ENCODE measurements around the gene FKRP. TPM values are rescaled to one million over a fixed set of nuclear protein-coding genes. Genes with fewer than 3 reads are reported as not detected.

FKRP gene
- total RNA-seq, 3 donors from 2014 or later (not counting 1 experiment from before 2014, with no cell fraction given), result 19.1 to 23.3 (median 19.8) TPM

DNA sequence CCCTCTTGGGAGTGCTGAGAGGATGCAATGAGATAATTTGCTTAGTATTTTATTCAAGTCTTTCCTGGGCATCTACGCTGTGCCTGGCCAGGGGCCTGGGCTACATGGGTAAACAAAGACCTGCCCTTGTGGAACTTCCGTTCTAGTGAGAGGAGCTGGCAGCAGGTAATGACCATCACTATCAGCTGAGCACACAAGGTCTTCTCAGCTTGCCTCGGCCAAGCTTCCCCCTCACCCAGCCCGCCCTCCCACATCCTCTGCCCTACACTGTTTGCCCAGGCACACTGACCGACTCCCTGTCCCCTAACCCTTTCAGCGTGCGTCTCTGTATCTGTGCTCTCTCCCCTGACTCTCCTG lies 8.6 kb upstream of the FKRP start:
- Mint-ChIP-seq H3K4me1 (peaks cover 25 to 33% of the 10 kb centered on the region in 2 donors), H3K4me3 (no peak overlapping the region), H3K9me3 (no peaks in the 10 kb centered on the region), H3K27me3 (ENCODE audit: low read depth in 2 of 2) (no peaks in the 10 kb centered on the region), H3K27ac (no peak overlapping the region), H3K36me3 (no peaks in the 10 kb centered on the region)
- intact Hi-C loops (cut with micrococcal nuclease), result no loop called here
- peaks cover 11% of the 10 kb centered on the region for H3K4me1 ChIP-seq (ENCODE audit: control insufficient read depth, insufficient read depth, low read length)
- DNase-seq, result no peak
- no peak overlapping the region for H3K27ac ChIP-seq (ENCODE audit: low read length)
- no peak overlapping the region for H3K4me3 ChIP-seq (ENCODE audit: low read length)
- TF ChIP-seq, protein P1, sequence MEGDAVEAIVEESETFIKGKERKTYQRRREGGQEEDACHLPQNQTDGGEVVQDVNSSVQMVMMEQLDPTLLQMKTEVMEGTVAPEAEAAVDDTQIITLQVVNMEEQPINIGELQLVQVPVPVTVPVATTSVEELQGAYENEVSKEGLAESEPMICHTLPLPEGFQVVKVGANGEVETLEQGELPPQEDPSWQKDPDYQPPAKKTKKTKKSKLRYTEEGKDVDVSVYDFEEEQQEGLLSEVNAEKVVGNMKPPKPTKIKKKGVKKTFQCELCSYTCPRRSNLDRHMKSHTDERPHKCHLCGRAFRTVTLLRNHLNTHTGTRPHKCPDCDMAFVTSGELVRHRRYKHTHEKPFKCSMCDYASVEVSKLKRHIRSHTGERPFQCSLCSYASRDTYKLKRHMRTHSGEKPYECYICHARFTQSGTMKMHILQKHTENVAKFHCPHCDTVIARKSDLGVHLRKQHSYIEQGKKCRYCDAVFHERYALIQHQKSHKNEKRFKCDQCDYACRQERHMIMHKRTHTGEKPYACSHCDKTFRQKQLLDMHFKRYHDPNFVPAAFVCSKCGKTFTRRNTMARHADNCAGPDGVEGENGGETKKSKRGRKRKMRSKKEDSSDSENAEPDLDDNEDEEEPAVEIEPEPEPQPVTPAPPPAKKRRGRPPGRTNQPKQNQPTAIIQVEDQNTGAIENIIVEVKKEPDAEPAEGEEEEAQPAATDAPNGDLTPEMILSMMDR (IDR thresholded peaks at IDR 0.05), result no peak
- H3K36me3 ChIP-seq (ENCODE audit: control insufficient read depth, insufficient read depth, low read length), result peaks cover 42% of the 10 kb centered on the region
- no peak for ATAC-seq
- 93% methylated on average over 7 of the region's 7 CpGs for WGBS (ENCODE audit: insufficient coverage)
- no peaks in the 10 kb centered on the region for H3K9me3 ChIP-seq (ENCODE audit: control insufficient read depth, insufficient read depth, low read length)
- no peaks in the 10 kb centered on the region for H3K27me3 ChIP-seq (ENCODE audit: control insufficient read depth, insufficient read depth, low read length)

DNA sequence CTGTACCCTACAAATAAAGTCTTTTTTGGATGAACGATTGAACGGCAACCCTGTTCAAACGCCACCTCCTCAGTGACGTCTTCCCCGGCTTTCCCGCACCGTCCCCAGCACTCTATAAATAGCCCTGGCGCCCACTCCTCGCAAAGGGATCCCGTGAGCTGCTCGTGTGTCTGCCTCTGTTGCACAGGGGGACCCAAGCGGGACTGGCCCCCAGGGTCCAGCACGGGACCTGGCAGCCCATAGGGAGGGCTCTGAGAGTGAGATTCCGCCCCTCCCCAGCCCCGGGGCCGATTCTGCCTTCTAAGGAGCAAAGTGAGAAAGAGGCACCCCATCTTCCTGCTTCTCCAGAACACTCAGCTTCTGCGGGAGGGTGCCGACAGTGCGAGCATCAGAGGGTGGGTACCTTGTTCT lies 8.1 kb upstream of the FKRP start:
- H3K9me3 ChIP-seq (ENCODE audit: control insufficient read depth, insufficient read depth, low read length), result no peaks in the 10 kb centered on the region
- WGBS (ENCODE audit: insufficient coverage), result 94% methylated on average over 19 of the region's 19 CpGs
- Mint-ChIP-seq H3K36me3 (no peaks in the 10 kb centered on the region), H3K27me3 (ENCODE audit: low read depth in 2 of 2) (no peaks in the 10 kb centered on the region), H3K4me3 (no peak overlapping the region), H3K4me1 (peaks cover 29 to 37% of the 10 kb centered on the region in 2 donors), H3K9me3 (no peaks in the 10 kb centered on the region), H3K27ac (no peak overlapping the region)
- no peak overlapping the region for H3K4me3 ChIP-seq (ENCODE audit: low read length)
- intact Hi-C loops (cut with micrococcal nuclease), result no loop called here
- TF ChIP-seq, protein P1 (IDR thresholded peaks at IDR 0.05), result no peak
- H3K36me3 ChIP-seq (ENCODE audit: control insufficient read depth, insufficient read depth, low read length), result peaks cover 37% of the 10 kb centered on the region
- DNase-seq (no peak), ATAC-seq (no peak)
- H3K27me3 ChIP-seq (ENCODE audit: control insufficient read depth, insufficient read depth, low read length), result no peaks in the 10 kb centered on the region
- peaks cover 6% of the 10 kb centered on the region for H3K4me1 ChIP-seq (ENCODE audit: control insufficient read depth, insufficient read depth, low read length)
- H3K27ac ChIP-seq (ENCODE audit: low read length), result no peak overlapping the region

DNA sequence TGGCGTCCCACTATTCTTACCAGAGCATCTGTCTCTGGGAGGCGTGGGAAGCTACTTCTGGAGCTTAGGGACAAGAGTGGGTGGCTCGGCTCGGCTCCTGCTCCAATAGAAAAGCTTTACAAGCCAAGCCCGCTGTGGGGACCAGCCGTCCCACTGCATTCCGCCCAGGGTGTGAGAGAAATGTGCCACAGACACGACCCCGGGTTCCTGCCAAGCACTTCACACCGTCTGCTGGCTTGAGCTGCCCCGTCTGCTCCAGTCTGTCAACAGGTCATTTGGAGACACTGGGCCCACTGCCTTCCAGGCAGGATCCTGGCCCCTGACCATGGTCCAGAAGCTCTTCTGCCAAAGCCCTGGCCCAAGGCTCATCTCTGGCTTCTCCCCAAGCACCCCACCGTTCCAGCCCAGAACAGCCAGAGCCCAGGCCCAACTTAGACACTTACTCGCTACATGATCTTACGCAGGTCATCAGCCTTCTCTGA lies 6.5 kb upstream of the FKRP start:
- intact Hi-C loops (cut with micrococcal nuclease), result no loop called here
- no peaks in the 10 kb centered on the region for H3K36me3 Mint-ChIP-seq
- no peaks in the 10 kb centered on the region for H3K9me3 ChIP-seq (ENCODE audit: control insufficient read depth, insufficient read depth, low read length)
- H3K27me3 ChIP-seq (ENCODE audit: control insufficient read depth, insufficient read depth, low read length), result no peaks in the 10 kb centered on the region
- TF ChIP-seq, protein P1 (IDR thresholded peaks at IDR 0.05), result no peak
- ATAC-seq (no peak), DNase-seq (no peak)
- H3K4me1 Mint-ChIP-seq, result peaks cover 33 to 44% of the 10 kb centered on the region in 2 donors
- H3K9me3 Mint-ChIP-seq, result no peaks in the 10 kb centered on the region
- peaks cover 28% of the 10 kb centered on the region for H3K36me3 ChIP-seq (ENCODE audit: control insufficient read depth, insufficient read depth, low read length)
- H3K27ac ChIP-seq (ENCODE audit: low read length), result no peak overlapping the region
- 94% methylated on average over 14 of the region's 14 CpGs for WGBS (ENCODE audit: insufficient coverage)
- no peaks in the 10 kb centered on the region for H3K27me3 Mint-ChIP-seq (ENCODE audit: low read depth in 2 of 2)
- no peak overlapping the region for H3K4me3 Mint-ChIP-seq
- no peak overlapping the region for H3K4me3 ChIP-seq (ENCODE audit: low read length)
- peak overlapping the region in 1 of 2 donors; percentile 72 for H3K27ac Mint-ChIP-seq
- peaks cover 10% of the 10 kb centered on the region for H3K4me1 ChIP-seq (ENCODE audit: control insufficient read depth, insufficient read depth, low read length)

DNA sequence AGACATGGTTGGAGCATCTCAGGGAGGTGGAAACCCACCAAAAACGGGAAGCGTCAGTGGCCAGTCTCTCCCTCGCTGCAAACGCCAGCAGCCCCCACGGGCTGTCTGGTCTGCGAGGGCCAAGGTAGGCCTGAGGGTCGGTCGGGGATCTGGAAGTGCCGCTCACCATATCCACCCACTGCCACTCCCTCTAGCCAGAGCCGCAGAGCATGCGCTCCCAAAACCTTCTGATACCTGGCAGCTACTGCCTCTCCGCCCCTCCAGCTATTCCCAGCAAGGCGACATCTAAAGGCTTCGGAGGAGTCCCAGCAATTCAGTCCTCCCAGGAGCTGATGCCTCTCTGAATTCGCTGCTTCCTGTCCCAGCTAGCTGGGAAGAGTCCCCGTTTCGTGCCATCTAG lies 4.4 kb upstream of the FKRP start:
- Histone ChIP-seq H3K27ac (ENCODE audit: low read length) (no peak overlapping the region), H3K27me3 (ENCODE audit: control insufficient read depth, insufficient read depth, low read length) (no peaks in the 10 kb centered on the region), H3K9me3 (ENCODE audit: control insufficient read depth, insufficient read depth, low read length) (no peaks in the 10 kb centered on the region), H3K4me1 (ENCODE audit: control insufficient read depth, insufficient read depth, low read length) (peaks cover 23% of the 10 kb centered on the region), H3K36me3 (ENCODE audit: control insufficient read depth, insufficient read depth, low read length) (peaks cover 27% of the 10 kb centered on the region), H3K4me3 (ENCODE audit: low read length) (no peak overlapping the region)
- H3K27me3 Mint-ChIP-seq (ENCODE audit: low read depth in 2 of 2), result no peaks in the 10 kb centered on the region
- DNase-seq (no peak), ATAC-seq (no peak)
- WGBS (ENCODE audit: insufficient coverage), result 94% methylated on average over 17 of the region's 17 CpGs
- H3K36me3 Mint-ChIP-seq, result no peaks in the 10 kb centered on the region
- TF ChIP-seq, protein P1 (IDR thresholded peaks at IDR 0.05), result no peak
- no peak overlapping the region for H3K4me3 Mint-ChIP-seq
- H3K27ac Mint-ChIP-seq, result peak overlapping the region in 1 of 2 donors; percentile 58
- no peaks in the 10 kb centered on the region for H3K9me3 Mint-ChIP-seq
- intact Hi-C loops (cut with micrococcal nuclease), result no loop called here
- peaks cover 45 to 58% of the 10 kb centered on the region in 2 donors for H3K4me1 Mint-ChIP-seq
